Sciatic nerve (tissue), 2 donors: Measurements from ENCODE around the gene HSPA1B. TPM values are rescaled to one million over a fixed set of nuclear protein-coding genes. Genes with fewer than 3 reads are reported as not detected.
"Not testable (repeated sequence)": the region's sequence is repeated elsewhere in the genome, so short reads cannot be mapped to it uniquely, and the experiment has no call there.

Experiments
- ATAC-seq: fragments of 200-7000 bp; cut with Tn5 transposase; one replicate; pipeline ENCODE4 v1.9.1; 2020; ENCODE audit warnings: mild to moderate bottlenecking, moderate library complexity
- DNase-seq: peaks from one replicate; pipeline ENCODE4 v3.0.0-alpha.2; 2020; ENCODE audit warnings: low spot score
- intact Hi-C: fragments of 100-400 bp; cut with DNase I; formaldehyde crosslinking; loops from one replicate; pipeline ENCODE4 v1.14.2; 2022
- total RNA-seq: library from RNA; stranded (reverse); fragmentation: NEBNext Ultra II Directional; extraction: Animal tissue kit (Norgen Biotek cat#: 25700); gene quantifications from one replicate; pipeline ENCODE4 v1.2.1, GENCODE V29; 2021
- donor health status: DM: no; HTN: no; CAD: no.
- donor health status: DM: no; HTN: no; CAD: no.

HSPA1B gene
- 181 TPM for total RNA-seq

DNA sequence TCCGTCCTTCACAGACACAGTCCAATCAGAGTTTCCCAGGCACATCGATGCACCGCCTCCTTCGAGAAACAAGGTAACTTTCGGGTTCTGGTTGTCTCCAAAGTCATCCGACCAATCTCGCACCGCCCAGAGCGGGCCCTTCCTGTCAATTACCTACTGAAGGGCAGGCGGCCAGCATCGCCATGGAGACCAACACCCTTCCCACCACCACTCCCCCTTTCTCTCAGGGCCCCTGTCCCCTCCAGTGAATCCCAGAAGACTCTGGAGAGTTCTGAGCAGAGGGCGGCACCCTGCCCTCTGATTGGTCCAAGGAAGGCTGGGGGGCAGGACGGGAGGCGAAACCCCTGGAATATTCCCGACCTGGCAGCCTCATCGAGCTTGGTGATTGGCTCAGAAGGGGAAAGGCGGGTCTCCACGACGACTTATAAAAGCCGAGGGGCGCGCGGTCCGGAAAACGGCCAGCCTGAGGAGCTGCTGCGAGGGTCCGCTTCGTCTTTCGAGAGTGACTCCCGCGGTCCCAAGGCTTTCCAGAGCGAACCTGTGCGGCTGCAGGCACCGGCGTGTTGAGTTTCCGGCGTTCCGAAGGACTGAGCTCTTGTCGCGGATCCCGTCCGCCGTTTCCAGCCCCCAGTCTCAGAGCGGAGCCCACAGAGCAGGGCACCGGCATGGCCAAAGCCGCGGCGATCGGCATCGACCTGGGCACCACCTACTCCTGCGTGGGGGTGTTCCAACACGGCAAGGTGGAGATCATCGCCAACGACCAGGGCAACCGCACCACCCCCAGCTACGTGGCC is at the start of gene HSPA1B:
HSPA1B (plus strand) TSS at position 453 of the 794 bp plus-strand sequence; CDS start at position 666, 213 bp downstream.
- DNase-seq: peak; percentile 99
- intact Hi-C loops: no loop called here
- peak; percentile 94 for ATAC-seq

DNA sequence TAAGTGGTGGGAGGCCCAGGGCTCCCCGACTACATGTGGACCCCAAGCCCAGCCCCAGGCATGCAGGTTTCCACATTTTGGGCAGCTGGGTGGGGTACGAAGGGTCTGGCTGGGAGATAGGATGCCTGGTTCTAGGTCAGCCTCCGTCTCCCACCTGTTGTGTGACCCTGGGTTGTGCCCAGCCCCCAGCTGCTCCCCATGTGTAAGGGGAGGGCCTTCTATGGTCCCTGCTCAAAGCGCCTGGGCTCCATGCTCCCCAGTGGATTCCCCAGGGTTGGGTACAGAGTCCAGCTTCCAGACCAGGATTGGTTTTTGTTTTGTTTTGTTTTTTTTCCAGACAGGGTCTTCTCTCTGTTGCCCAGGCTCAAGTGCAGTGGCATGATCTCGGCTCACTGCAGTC is 49.3 kb upstream of the HSPA1B start:
- DNase-seq: no peak
- no peak for ATAC-seq

DNA sequence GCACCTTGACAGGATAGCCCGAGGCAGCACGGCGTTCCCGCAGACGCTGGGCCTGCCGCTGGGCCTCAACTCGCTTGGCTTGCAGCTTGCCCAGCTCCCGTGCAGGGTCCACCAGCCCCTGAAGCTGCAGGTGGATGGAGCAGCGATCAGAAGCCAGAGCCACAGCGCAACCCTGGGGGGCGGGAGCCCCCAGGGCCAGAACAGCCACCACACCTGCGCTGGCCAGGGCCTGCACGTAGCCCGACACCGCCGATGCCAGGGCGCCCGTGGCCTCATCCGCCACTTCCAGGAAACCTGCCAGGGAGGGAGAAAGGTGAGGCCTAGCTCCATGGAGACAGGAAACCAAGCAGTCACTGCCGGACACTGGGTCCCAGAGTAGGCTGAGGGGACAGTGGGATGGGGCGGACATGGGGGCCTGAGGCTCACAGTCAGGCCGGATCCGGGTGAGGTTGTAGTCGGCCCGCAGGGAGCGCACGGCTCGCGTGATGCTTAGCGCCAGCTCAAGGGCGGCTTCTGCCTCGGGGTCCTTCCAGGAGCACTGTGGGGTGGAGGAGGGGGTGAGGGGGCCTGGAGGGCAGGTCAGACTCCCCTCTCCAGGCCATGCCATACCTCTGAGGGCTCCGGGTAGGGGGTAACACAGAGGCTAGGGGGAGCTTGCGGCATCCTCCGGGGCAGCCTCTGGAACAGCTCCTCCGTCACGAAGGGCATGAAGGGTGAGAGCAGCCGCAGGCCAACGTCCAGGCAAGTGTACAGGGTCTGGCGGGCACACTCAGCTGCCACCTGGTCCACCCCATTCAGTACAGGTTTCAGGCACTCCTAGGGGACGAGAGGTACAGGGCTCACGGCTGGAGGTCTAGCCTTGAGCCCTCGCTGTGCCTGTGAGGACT is 48.3 kb upstream of the HSPA1B start:
- ATAC-seq (no peak), DNase-seq (no peak)
- intact Hi-C loops: no loop called here

More for the DNA sequence above, 49.3 kb upstream of the HSPA1B start:
- intact Hi-C loops: no loop called here

DNA sequence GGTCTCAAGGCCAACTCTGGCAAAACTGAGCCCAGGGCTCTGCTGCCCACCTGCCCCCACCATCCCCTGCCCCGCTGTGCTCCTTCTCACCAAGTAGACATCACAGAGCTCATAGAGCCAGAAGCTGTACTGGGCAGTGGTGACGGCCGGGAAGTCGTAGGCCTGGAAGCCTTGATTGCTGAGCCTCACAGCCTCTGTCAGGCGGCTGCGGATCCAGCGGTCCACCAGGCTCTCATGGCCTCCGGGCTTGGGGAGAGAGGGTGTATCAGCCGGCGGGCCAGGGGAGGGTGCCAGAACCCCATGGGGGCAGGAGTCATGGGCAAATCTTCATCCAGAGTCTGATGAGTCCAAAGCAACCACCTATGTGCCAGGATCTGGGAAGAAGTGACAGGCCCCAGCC is 47.6 kb upstream of the HSPA1B start:
- ATAC-seq (no peak), DNase-seq (no peak)
- intact Hi-C loops: no loop called here

DNA sequence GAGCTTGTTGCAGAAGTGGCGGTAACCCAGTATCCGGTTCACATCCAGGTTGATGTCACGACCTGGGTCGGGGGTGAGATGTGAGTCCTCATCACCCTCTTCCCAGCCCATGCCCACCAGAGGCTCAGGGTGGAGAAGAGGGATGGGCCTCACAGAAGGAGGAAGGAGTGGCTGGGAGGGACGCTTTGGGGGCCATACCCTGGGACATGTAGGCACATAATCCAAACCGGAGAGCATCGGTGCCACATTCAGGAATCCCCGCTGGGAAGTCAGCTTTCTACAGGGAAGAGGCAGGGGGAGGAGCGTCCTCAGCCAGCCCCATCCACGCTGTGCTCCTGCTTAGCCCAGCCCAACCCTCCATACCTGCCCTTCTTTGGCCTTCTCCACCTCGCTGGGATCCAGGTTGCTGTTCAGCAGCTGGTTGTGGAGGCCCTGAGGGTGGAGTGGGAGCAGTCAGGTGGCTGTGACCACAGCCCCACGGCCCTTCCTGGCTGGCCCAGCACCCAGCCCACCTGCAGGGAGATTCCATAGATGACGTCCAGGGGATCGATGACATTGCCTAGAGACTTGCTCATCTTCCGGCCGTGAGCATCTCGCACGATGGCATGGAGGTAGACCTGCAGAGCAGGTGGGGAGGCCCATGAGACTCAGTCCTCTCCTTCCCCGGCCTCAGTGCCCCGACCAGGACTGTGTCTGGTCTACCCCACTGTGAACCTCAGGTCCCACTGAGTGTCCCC is 46.9 kb upstream of the HSPA1B start:
- no peak for ATAC-seq
- no peak for DNase-seq
- intact Hi-C loops: no loop called here

DNA sequence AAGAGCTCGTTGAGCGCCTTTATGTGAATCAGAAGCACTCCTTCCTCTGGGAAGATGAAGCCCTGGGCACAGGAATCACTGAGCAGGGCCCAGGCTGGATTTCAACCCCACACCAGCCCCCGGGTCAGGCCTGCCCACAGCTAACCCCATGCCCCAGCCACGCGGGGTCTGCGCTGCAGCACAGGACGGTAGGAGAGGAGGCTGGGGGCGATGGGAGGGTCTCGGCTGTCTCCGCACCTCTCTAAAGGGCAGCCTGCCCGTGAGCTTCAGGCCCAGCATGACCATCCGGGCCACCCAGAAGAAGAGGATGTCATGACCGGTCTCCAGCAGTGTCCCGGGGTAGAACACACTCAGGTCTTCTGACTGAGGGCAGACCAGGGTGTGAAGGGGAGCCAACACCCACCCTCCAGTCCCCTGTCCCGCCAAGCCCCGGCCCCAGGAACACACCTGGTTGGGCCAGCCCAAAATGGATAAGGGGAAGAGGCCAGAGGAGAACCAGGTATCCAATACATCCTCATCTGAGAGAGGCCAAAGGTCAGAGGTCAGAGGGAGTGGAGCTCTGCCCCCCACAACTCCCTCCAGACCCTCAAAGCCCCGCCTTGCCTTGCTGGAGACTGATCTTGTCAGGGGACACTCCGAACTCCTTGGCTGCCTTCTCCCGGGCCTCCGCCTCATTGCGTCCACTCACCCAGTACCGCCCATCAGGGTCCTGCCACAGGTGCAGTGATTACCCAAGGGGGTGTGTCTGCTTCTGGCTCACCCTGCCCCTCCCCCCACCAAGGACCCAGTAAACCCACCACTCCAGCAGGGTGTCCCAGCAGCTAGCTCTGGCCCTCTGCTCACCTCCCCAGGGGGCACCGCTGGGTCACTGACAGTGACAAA is 46.1 kb upstream of the HSPA1B start:
- intact Hi-C loops: no loop called here
- ATAC-seq: no peak
- no peak for DNase-seq

DNA sequence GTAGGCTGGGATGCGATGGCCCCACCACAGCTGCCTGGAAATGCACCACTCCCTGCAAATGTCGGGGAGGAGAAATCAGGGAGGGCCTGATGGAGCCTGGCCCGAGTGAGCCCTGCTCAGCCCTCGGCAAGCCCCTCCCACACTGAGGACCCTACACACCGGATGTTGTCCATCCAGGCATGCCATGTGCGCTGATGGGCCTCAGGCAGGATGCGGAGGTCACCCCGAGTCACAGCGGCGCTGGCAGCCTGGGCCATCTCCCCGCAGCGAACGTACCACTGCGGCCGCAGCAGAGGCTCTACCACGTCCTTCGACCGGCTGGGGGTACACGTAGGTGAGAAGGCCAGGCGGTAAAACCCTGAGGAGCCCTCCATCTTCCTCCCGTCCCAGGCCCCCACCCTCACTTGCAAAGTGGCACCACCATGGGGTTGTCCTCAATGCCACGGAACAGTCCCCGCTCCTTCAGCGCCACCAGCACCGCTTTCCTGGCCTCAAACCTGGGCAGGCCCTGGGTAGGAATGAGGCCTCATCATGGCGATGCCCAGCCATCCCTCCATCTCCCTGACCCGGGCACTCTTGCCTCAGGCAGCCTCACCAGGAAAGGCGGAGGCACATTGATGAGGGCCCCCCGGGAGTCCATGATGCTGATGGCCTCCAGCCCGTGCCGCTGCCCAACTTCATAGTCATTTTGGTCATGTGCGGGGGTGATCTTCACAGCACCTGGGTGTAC is 45.2 kb upstream of the HSPA1B start:
- DNase-seq (no peak), ATAC-seq (no peak)
- intact Hi-C loops: no loop called here

DNA sequence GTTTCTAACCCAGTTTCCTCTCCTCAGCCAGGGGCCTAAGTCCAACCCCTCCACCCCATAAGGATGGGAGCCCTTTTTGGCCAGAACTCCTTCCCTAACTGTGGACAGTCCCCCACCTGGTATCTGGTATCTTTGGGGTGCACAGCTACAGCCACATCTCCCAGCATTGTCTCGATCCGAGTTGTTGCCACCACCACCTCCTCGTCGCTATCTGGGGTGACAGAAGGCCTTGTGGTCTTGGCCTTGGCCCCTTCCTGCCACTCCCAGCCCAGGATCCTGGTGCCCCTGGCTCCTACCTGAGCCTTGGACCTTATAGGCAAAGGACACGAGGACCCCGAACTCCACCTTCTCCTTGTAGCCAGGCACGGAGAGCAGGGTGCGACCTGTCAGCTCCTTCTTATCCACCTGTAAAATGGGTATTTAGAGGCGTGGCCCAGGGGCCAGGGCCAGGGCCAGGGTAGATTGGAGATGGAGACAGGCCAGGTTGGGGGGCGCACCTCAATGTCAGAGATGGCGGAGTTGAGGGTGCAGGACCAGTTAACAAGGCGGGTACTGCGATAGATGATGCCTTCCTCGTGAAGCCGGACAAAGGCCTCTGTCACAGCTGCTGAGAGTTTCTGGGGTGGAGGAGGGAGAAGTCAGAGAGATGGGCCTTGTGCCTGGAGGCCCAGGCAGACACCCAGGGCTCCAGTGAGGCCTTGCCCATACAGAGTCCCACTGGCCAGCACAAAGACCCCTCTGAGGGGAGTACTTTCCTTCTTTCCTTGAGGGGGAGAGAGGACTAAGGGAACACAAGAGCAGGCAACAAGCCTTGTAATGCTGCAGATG is 43.2 kb upstream of the HSPA1B start:
- DNase-seq: no peak
- intact Hi-C loops: no loop called here

DNA sequence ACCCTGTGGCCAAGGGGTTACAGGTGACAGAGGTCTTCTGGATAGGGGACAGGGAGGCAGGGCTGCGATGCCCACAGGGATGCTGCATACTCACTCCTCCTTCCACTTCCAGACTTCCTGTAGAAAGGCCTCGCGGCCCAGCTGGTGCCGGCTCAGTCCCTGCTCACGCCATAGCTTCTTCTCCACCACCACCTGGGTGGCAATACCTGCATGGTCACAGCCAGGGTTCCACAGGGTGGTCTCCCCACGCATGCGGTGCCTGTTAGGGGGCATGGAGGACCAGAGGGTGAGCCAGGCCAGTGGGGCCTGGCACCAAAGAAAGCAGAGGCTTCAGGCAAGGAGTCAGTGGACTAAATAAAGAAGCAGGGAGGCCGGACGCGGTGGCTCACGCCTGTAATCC is 42.1 kb upstream of the HSPA1B start:
- ATAC-seq (no peak), DNase-seq (no peak)
- intact Hi-C loops: no loop called here

More for the DNA sequence above, 43.2 kb upstream of the HSPA1B start:
- ATAC-seq: no peak

DNA sequence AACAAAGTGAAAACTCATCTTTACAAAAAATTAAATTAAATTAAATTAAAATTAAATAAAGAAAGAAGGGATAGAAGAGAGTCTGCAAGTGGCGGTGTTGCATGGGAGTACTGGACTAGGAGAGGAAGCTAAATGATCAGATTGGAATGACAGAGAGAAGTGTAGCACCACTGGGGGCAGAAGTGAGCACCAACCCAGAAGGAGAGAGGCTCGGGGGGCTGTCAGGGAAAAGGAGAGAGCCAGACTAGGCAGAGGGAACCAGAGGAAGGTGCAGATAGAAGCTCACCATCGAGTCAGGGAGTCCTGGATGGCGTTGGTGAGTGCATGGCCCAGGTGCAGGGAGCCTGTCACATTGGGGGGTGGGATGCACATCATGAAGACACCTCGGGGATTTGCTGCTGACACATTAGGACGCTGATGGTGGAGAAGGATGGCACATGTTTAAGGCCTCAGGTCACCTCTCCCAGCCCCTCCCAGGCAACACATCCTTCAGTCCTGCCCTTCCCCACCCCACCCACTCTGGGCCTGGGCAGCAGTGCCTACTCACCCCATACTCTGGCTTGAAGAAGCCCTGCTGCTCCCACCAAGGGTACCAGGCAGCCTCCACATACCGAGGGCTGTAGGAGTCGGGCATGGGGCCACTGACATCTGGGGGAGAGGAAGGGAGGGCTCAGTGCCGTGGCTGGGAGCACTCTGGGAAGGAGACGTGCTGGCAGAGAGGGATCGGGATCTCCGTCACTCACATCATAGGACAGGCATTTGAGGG is 36.0 kb upstream of the HSPA1B start:
- no peak for ATAC-seq
- DNase-seq: no peak
- intact Hi-C loops: no loop called here

DNA sequence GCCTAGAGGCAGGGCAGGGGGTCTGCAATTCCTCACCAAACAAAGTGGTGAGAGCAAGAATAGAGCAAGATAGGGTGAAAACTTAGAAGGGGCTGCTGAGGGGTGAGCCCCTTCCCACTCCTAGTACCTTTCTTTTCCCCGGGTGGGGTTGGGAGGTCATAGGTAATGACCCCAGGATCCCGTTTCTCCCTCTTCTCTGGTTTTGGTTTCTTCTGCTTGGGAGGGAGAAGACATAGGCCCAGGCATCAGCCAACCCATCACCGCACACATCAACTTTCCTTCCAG is 35.5 kb upstream of the HSPA1B start:
- intact Hi-C loops: no loop called here
- DNase-seq (no peak), ATAC-seq (no peak)

DNA sequence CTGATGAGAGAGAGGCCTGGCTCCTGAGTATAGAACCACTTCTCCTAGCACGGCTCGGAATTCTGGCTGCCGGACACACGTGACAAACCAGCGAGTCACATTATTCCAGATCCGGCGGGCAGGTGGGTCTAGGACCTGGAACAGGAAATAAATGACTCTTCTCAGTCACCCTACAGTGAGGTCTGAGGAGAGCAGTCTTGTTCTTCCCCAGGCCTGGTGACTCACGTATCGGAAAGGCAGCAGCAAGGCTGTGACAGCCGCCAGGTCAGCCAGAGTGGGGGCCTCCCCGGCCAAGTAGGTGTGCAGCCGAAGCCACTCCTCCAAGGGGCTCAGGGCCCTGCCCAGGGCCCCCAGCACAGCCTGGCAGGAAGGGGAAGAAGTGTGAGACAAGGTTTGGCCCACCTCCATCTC is 34.8 kb upstream of the HSPA1B start:
- ATAC-seq: no peak
- intact Hi-C loops: no loop called here

DNA sequence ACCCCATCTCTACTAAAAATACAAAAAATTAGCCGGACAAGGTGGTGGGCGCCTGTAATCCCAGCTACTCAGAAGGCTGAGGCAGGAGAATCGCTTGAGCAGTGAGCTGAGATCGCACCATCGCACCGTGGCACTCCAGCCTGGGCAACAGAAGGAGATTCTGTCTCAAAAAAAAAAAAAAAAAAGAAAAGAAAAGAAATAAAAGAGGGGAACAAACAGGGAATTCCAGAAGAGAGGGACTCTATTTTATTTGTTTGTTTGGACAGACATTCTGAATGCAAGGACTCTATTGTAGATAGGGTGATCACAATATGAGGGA is 33.7 kb upstream of the HSPA1B start:
- intact Hi-C loops, DNase-seq, ATAC-seq: not testable (repeated sequence)

More for the DNA sequence above, 34.8 kb upstream of the HSPA1B start:
- no peak for DNase-seq

DNA sequence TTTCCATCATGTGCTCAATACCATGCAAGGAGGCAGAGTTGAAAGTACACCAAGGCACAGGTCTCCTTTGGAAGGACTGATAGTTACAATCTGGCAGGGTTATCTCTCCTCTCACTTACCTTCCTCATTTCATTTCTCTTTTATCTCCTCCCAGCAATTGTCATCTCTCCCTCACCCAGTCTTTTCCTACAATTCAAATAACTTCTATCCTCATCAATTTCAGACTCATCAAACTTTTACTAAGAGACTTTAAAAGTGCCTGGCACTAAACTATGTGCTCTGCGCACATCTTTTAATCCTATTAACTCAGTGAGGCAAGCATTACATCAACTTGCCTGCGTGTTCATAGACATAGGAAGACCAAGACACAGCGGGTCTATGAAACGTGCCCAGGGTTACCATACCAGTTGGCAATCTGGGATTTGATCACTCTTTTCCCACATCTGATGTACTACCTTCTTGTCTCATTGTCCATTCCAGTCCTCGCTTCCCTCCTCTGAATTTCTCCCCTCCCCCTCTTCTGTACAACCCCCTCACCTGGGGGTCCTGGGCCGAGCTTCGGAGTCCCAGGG is 33.2 kb upstream of the HSPA1B start:
- intact Hi-C loops: no loop called here
- ATAC-seq (no peak), DNase-seq (no peak)

DNA sequence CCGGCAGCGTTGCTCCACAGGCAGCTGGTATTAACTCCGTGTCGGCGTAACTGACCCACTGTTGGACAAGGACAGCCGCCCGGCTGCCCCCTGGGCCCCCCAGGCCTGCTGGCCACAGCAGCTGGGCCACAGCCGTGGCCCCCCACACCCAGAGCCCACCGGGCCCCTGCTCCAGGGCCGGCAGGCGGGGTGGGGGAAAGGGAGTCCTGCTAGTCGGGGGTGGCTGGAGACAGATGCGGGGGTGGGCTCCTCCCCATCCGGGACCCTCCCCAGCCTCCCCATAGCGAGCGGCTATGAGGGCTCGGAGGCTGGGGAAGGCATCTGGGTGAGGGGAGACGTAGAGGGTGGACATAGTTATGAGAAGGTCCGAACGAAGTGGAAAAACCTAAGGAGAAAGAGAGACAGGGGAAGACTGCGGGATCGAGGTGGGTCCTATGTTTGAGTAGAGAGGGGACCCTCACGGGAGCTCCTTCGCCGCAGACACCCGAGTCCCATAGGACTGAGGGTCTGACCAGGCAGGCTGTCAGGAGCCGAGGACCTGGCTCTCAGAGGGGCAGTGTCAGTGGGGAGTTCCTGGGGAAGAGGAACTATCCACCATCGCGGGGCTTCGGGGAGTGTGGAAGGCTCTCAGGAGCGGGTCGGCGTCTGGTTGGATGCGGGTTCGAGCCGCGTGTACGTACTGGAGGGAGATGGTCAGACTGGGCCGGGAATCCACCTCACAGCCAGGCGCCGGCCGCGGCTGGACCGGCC is 32.5 kb upstream of the HSPA1B start:
- ATAC-seq (peak; percentile 8), DNase-seq (no peak)
- intact Hi-C loops: no loop called here
